ENCODE results near the gene NXNL1. TPM values are rescaled to one million over a fixed set of nuclear protein-coding genes. Genes with fewer than 3 reads are reported as not detected.

NXNL1 gene
- total RNA-seq, 1 experiment from 2014 or later: not detected

GRCh38 chr19:17436874-17437267, 23.9 kb downstream of the NXNL1 start:
- H3K4me3 ChIP-seq (ENCODE audit: low read depth in 2 of 2, low read length in 2 of 2): no peak overlapping the region
- intact Hi-C loops (cut with micrococcal nuclease; ENCODE audit: unreplicated experiment): no loop called here
- no peak for ATAC-seq
- ChIA-PET CTCF (no interaction called here), POLR2A (no interaction called here)
- TF ChIP-seq TCF7L2 (IDR thresholded peaks at IDR 0.05; ENCODE audit: low read depth, low read length): no peak
- TF ChIP-seq SIN3A (IDR thresholded peaks at IDR 0.05; ENCODE audit: borderline replicate concordance, insufficient read depth, low read depth, low read length): no peak
- TF ChIP-seq REST (IDR thresholded peaks at IDR 0.05; ENCODE audit: insufficient read depth in 1 of 2, low read depth in 2 of 2, low read length in 1 of 2): no peak
- no peak for TF ChIP-seq CTCF (IDR thresholded peaks at IDR 0.05)
- TF ChIP-seq POLR2AphosphoS5 (IDR thresholded peaks at IDR 0.05; ENCODE audit: low read depth, low read length): no peak
- H3K9me3 ChIP-seq (ENCODE audit: control insufficient read depth, insufficient read depth, low read depth, low read length): no peaks in the 10 kb centered on the region
- H3K27ac ChIP-seq (ENCODE audit: low read length): no peak overlapping the region
- no peaks in the 10 kb centered on the region for H3K27me3 ChIP-seq (ENCODE audit: control insufficient read depth, insufficient read depth, low read length)
- no TSS peak for BruUV-seq (replicated peaks)
- no peak for DNase-seq (ENCODE audit: low read depth, low spot score)
- no peaks in the 10 kb centered on the region for H3K4me1 ChIP-seq (ENCODE audit: control insufficient read depth, insufficient read depth, low read length)
- no peaks in the 10 kb centered on the region for H3K36me3 ChIP-seq (ENCODE audit: control insufficient read depth, insufficient read depth, low read length)
- in situ Hi-C loops (cut with HindIII; ENCODE audit: low pct_unique_long_range_greater_than_20kb, low sequenced_read_pairs): no loop called here

- BruUV-seq (replicated peaks): no TSS peak
- in situ Hi-C loops (cut with HindIII; ENCODE audit: low pct_unique_long_range_greater_than_20kb, low sequenced_read_pairs): no loop called here
- Histone ChIP-seq H3K4me3 (ENCODE audit: low read depth in 2 of 2, low read length in 2 of 2) (no peak overlapping the region), H3K36me3 (ENCODE audit: control insufficient read depth, insufficient read depth, low read length) (no peaks in the 10 kb centered on the region), H3K27ac (ENCODE audit: low read length) (no peak overlapping the region), H3K4me1 (ENCODE audit: control insufficient read depth, insufficient read depth, low read length) (no peaks in the 10 kb centered on the region), H3K27me3 (ENCODE audit: control insufficient read depth, insufficient read depth, low read length) (no peaks in the 10 kb centered on the region), H3K9me3 (ENCODE audit: control insufficient read depth, insufficient read depth, low read depth, low read length) (no peaks in the 10 kb centered on the region)
- ATAC-seq (no peak), DNase-seq (ENCODE audit: low read depth, low spot score) (no peak)
- ChIA-PET CTCF (no interaction called here), POLR2A (no interaction called here)
- intact Hi-C loops (cut with micrococcal nuclease; ENCODE audit: unreplicated experiment): no loop called here
- TF ChIP-seq REST (IDR thresholded peaks at IDR 0.05; ENCODE audit: insufficient read depth in 1 of 2, low read depth in 2 of 2, low read length in 1 of 2): no peak
- no peak for TF ChIP-seq TCF7L2 (IDR thresholded peaks at IDR 0.05; ENCODE audit: low read depth, low read length)
- no peak for TF ChIP-seq POLR2AphosphoS5 (IDR thresholded peaks at IDR 0.05; ENCODE audit: low read depth, low read length)
- TF ChIP-seq CTCF (IDR thresholded peaks at IDR 0.05): no peak
- TF ChIP-seq SIN3A (IDR thresholded peaks at IDR 0.05; ENCODE audit: borderline replicate concordance, insufficient read depth, low read depth, low read length): no peak
Observed at GRCh38 chr19:17436094-17436873, 24.4 kb downstream of the NXNL1 start.

Data from Panc1 (cell line).